Thoracic aorta (tissue), 2 donors: Measurements from ENCODE around the gene RBP5. TPM values are rescaled to one million over a fixed set of nuclear protein-coding genes. Genes with fewer than 3 reads are reported as not detected.

Experiments used
- ATAC-seq: fragments of 150-250 bp; one replicate; pipeline ENCODE4 v1.8.0; 2017; ENCODE audit warnings: low read depth; ENCODE audit not compliant: insufficient number of reproducible peaks, low FRiP score
- DNase-seq: peaks from one replicate; pipeline ENCODE4 v3.0.0-alpha.2; 2020; ENCODE audit warnings: low spot score
- H3K27ac ChIP-seq, 2 donors: fragments of 200-600 bp; sonication (generic); 1 replicate in 1 of 2; 2 replicates in 1 of 2; pipeline ENCODE4 v1.5.1; 2016; ENCODE audit warnings: mild to moderate bottlenecking in 2 of 2, moderate library complexity in 2 of 2
- H3K27me3 ChIP-seq: fragments of 200-600 bp; sonication (generic); replicated peaks from 2 replicates; pipeline ENCODE4 v1.6.0; 2016; ENCODE audit warnings: mild to moderate bottlenecking; ENCODE audit not compliant: insufficient read depth
- H3K36me3 ChIP-seq: fragments of 200-600 bp; sonication (generic); one replicate; pipeline ENCODE4 v1.5.1; 2016
- H3K4me1 ChIP-seq, 2 donors: fragments of 200-600 bp; sonication (generic); 1 replicate in 1 of 2; 2 replicates in 1 of 2; pipeline versions ENCODE4 v1.5.1 to v1.6.0; 2016; ENCODE audit warnings: low read depth in 2 of 2, mild to moderate bottlenecking in 1 of 2; ENCODE audit not compliant: control insufficient read depth in 1 of 2
- H3K4me3 ChIP-seq: fragments of 200-600 bp; sonication (generic); 2 replicates; pipeline ENCODE4 v1.5.1; 2016; ENCODE audit warnings: mild to moderate bottlenecking
- H3K9me3 ChIP-seq: fragments of 200-600 bp; sonication (generic); 2 replicates; pipeline ENCODE4 v1.5.1; 2016
- total RNA-seq, 2 donors: library from RNA; depleted of rRNA; stranded (reverse); fragments of >200 nt; gene quantifications; one replicate each; pipeline versions ENCODE4 v1.1.0 to v1.2.3, GENCODE V29; 2016
- TF ChIP-seq, protein P1 (sequence below): fragments of 200-600 bp; sonication (generic); IDR thresholded peaks from one replicate; pipeline ENCODE4 v1.5.1; 2019; ENCODE audit warnings: antibody characterized with exemption

RBP5 gene
- total RNA-seq, 2 donors from 2014 or later: 0.71 TPM; not detected in 1

DNA sequence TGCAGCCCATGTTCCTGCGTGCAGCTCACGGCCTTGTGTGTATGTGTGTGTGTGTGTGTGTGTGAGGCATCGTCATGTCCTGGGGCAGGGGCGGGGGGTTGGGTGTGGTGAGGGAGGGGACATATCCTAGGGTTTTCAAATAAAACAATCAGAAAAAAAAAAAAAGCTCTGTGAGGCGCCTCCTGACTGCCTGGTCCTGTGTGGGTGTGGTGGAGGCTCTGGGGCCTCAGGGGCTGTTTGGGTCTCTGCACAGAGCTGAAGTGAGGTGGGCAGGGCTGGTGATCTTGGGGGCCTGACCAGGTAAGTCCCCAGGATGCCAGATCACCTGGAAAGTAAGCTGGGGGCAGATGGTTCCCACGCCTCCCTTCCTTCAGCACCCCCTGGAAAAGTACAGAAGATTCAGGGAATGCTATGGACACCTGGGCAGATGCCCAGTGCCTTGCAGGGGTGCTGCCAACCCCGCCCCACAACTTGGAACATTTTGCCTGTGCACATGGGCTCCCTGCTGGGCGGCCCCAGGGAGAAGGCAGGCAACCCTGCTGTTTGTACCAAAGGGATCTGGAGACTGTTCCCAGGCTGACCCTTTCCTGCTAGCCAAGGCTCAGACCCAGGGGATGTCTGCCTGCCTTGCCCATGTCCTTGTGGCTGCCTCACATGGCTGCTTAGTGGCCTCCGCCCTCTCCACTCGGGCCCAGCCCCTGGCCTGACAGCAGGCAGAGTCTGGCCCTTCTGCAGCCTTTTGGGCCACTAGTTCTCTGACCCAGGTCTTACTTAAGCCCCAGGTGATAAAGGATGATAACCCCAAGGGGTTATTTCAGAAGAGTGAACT is 30.3 kb upstream of the RBP5 start:
- Histone ChIP-seq H3K27ac (no peak overlapping the region), H3K4me1 (peaks cover 0 to 12% of the 10 kb centered on the region in 2 donors), H3K36me3 (peaks cover 2% of the 10 kb centered on the region), H3K9me3 (no peaks in the 10 kb centered on the region), H3K27me3 (no peaks in the 10 kb centered on the region), H3K4me3 (no peak overlapping the region)
- TF ChIP-seq, protein P1, sequence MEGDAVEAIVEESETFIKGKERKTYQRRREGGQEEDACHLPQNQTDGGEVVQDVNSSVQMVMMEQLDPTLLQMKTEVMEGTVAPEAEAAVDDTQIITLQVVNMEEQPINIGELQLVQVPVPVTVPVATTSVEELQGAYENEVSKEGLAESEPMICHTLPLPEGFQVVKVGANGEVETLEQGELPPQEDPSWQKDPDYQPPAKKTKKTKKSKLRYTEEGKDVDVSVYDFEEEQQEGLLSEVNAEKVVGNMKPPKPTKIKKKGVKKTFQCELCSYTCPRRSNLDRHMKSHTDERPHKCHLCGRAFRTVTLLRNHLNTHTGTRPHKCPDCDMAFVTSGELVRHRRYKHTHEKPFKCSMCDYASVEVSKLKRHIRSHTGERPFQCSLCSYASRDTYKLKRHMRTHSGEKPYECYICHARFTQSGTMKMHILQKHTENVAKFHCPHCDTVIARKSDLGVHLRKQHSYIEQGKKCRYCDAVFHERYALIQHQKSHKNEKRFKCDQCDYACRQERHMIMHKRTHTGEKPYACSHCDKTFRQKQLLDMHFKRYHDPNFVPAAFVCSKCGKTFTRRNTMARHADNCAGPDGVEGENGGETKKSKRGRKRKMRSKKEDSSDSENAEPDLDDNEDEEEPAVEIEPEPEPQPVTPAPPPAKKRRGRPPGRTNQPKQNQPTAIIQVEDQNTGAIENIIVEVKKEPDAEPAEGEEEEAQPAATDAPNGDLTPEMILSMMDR: no peak
- ATAC-seq: no peak
- DNase-seq: no peak

DNA sequence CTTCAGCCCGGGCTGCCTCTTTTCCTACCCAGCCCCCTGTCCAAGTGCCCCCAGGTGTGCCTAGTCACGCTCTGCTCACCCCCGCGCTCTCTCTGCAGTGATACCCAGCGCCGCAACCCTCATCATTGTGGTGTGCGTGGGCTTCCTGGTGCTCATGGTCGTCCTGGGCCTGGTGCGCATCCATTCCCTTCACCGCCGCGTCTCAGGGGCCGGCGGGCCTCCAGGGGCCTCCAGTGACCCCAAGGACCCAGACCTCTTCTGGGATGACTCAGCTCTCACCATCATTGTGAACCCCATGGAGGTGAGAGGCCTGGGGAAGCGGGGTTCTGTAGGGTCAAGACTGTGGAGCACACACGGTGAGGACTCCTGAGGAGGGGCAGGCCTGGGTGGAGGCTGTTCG is 28.7 kb upstream of the RBP5 start:
- Histone ChIP-seq H3K36me3 (peaks cover 5% of the 10 kb centered on the region), H3K4me3 (no peak overlapping the region), H3K9me3 (no peaks in the 10 kb centered on the region), H3K27me3 (no peaks in the 10 kb centered on the region), H3K4me1 (peaks cover 0 to 7% of the 10 kb centered on the region in 2 donors), H3K27ac (no peak overlapping the region)
- DNase-seq: no peak
- no peak for ATAC-seq
- TF ChIP-seq, protein P1: no peak

- no peak overlapping the region for H3K27ac ChIP-seq
- no peaks in the 10 kb centered on the region for H3K9me3 ChIP-seq
- peaks cover 5% of the 10 kb centered on the region for H3K36me3 ChIP-seq
- no peak overlapping the region for H3K4me3 ChIP-seq
- H3K4me1 ChIP-seq: peaks cover 0 to 7% of the 10 kb centered on the region in 2 donors
- TF ChIP-seq, protein P1: no peak
- ATAC-seq (no peak), DNase-seq (no peak)
- no peaks in the 10 kb centered on the region for H3K27me3 ChIP-seq
Measured at GRCh38 chr12:7156259-7157197, 27.8 kb upstream of the RBP5 start.

DNA sequence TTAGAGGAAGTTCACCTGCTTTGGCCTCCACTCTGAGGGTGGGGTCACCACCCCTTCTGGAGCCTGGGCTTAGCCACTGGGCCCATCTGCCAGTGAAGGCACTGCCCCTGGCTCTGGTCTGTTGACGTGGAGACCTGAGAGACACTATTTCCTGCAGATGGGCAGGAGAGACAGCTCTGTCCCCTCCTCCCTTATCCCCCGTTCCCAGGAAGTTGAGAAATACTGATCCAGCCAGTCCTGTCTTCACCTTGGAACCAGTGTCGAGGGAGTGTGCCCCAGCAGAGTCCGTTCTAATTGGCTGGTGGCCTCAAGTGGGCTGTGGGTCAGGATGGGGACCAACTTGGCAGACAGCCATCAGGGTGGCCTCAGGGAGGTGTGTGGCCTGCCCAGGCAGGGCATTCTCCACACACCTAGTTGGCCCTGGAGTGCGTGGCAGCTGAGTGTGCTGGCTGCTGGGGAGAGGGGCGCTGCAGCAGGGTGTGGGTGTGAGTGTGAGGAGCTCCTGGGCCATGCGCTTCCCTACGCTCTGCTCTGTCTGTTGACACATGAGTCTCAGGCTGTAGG is 26.9 kb upstream of the RBP5 start:
- no peak overlapping the region for H3K27ac ChIP-seq
- H3K4me1 ChIP-seq: peaks cover 0 to 7% of the 10 kb centered on the region in 2 donors
- peaks cover 6% of the 10 kb centered on the region for H3K36me3 ChIP-seq
- no peaks in the 10 kb centered on the region for H3K27me3 ChIP-seq
- DNase-seq (no peak), ATAC-seq (no peak)
- H3K9me3 ChIP-seq: no peaks in the 10 kb centered on the region
- no peak overlapping the region for H3K4me3 ChIP-seq
- TF ChIP-seq, protein P1: no peak
